Body of pancreas (tissue), 4 donors: ENCODE results near the gene PARP1.

ENCODE experiments used
- POLR2A ChIP-seq, 3 donors: fragments of 450-650 bp; IDR thresholded peaks; one replicate each; pipeline ENCODE4 v1.6.1; 2016; ENCODE audit warnings: antibody characterized with exemption in 3 of 3, mild to moderate bottlenecking in 2 of 3
- TF ChIP-seq, protein P1 (sequence below), 7 experiments: fragments of 450-650 bp in 4 of 7; fragments of 200-600 bp in 3 of 7; sonication (generic) in 3 of 7; IDR thresholded peaks; one replicate each; pipeline ENCODE4 v1.5.1; 2016 to 2019; ENCODE audit warnings: antibody characterized with exemption in 7 of 7

DNA sequence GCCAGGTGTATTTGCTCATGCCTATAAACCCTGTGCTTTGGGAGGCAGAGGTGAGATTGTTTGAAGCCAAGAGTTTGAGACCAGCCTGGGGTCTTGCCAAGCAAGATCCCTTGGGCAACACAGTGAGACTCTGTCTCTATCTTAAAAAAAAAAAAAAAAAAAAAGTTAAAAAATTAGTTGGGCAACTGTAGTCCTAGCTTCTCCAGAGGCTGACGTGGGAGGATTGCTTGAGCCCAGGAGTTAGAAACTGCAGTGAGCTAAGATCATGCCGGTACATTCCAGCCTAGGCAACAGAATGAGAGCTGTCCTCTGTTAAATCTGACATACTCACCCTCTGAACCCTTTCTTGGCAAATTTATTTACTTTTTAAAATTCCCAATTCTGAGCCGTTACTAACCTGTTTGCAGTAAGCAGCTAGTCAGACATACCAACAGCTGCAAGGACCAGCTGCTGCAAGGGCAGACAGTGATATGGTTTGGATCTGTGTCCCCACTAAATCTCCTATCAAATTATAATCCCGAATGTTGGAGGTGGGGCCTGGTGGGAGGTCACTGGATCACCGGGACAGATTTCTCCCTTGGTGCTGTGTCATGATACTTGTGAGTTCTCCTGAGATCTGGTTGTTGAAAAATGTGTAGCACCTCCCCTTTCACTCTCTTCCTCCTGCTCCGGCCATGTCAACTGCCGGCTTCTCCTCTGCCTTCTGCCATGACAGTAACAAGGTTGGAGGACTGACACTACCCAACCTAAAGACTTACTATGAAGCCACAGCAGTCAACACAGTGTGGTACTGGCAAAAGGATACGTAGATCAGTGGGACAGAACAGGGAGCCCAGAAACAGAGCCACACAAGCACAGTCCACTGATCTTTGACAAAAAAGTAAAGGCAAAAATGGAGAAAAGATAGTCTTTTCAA is 10.6 kb downstream of the PARP1 start:
- TF ChIP-seq, protein P1, sequence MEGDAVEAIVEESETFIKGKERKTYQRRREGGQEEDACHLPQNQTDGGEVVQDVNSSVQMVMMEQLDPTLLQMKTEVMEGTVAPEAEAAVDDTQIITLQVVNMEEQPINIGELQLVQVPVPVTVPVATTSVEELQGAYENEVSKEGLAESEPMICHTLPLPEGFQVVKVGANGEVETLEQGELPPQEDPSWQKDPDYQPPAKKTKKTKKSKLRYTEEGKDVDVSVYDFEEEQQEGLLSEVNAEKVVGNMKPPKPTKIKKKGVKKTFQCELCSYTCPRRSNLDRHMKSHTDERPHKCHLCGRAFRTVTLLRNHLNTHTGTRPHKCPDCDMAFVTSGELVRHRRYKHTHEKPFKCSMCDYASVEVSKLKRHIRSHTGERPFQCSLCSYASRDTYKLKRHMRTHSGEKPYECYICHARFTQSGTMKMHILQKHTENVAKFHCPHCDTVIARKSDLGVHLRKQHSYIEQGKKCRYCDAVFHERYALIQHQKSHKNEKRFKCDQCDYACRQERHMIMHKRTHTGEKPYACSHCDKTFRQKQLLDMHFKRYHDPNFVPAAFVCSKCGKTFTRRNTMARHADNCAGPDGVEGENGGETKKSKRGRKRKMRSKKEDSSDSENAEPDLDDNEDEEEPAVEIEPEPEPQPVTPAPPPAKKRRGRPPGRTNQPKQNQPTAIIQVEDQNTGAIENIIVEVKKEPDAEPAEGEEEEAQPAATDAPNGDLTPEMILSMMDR (IDR thresholded peaks at IDR 0.05) = no peak
- TF ChIP-seq POLR2A (IDR thresholded peaks at IDR 0.05) = no peak
